HG03565 (cell line): ENCODE data around the gene GLIPR1L1.
A peak's percentile ranks its signal among the peaks of the same experiment; 100 is the strongest.

Experiments
- ATAC-seq: cut with Tn5 transposase; IDR thresholded peaks from one replicate; pipeline ENCODE4 v1.9.1; 2021; ENCODE audit warnings: mild to moderate bottlenecking, moderate library complexity; ENCODE audit not compliant: unreplicated experiment

Gene GLIPR1L1

GRCh38 chr12:75349946-75350345, 15.5 kb downstream of the GLIPR1L1 start:
- ATAC-seq = no peak

- ATAC-seq = no peak
These were observed 15.9 kb downstream of the GLIPR1L1 start for GRCh38 chr12:75350413-75350812.

- ATAC-seq = no peak
These were observed 19.5 kb downstream of the GLIPR1L1 start for GRCh38 chr12:75354011-75354410.

- no peak for ATAC-seq
These were observed 26.4 kb downstream of the GLIPR1L1 start for GRCh38 chr12:75360920-75361319.

- ATAC-seq = no peak
These were observed 26.9 kb downstream of the GLIPR1L1 start for GRCh38 chr12:75361408-75361807.

- no peak for ATAC-seq
These were observed 30.4 kb downstream of the GLIPR1L1 start for GRCh38 chr12:75364919-75365318.

GRCh38 chr12:75366629-75367028, 32.2 kb downstream of the GLIPR1L1 start:
- ATAC-seq = peak; percentile 60

GRCh38 chr12:75374971-75375370, 40.5 kb downstream of the GLIPR1L1 start:
- no peak for ATAC-seq

GRCh38 chr12:75378354-75378753, 43.9 kb downstream of the GLIPR1L1 start:
- no peak for ATAC-seq

GRCh38 chr12:75389061-75389460, 54.6 kb downstream of the GLIPR1L1 start:
- no peak for ATAC-seq

GRCh38 chr12:75389706-75390105, 55.2 kb downstream of the GLIPR1L1 start:
- no peak for ATAC-seq

GRCh38 chr12:75390156-75390898, 55.9 kb downstream of the GLIPR1L1 start:
- ATAC-seq = peak; percentile 1

GRCh38 chr12:75390899-75391538, 56.5 kb downstream of the GLIPR1L1 start, which contains the start of gene GLIPR1L2:
Gene GLIPR1L2, plus strand, starts transcription at chr12:75391089. Its CDS starts 28 bp downstream, at chr12:75391117.
- peak; percentile 95 for ATAC-seq

GRCh38 chr12:75404231-75404630, 69.8 kb downstream of the GLIPR1L1 start:
- ATAC-seq = no peak

- ATAC-seq = no peak
These were observed 73.2 kb downstream of the GLIPR1L1 start for GRCh38 chr12:75407683-75408082.

- no peak for ATAC-seq
These were observed 75.4 kb downstream of the GLIPR1L1 start for GRCh38 chr12:75409830-75410229.

GRCh38 chr12:75414671-75415070, 80.2 kb downstream of the GLIPR1L1 start:
- ATAC-seq = no peak

- no peak for ATAC-seq
These were observed 85.4 kb downstream of the GLIPR1L1 start for GRCh38 chr12:75419841-75420240.
